Smooth muscle cell (in vitro differentiated cells): ENCODE data around the gene B3GNT3. TPM values are rescaled to one million over a fixed set of nuclear protein-coding genes. Genes with fewer than 3 reads are reported as not detected.

ENCODE experiments used
- DNase-seq: peaks from one replicate; lab custom pipeline; 2025; ENCODE audit not compliant: unreplicated experiment; lab: John Stamatoyannopoulos, UW
- H2AFZ ChIP-seq: fragments of 200-600 bp; sonication (generic); 2 replicates; pipeline ENCODE4 v1.6.0; 2016; ENCODE audit warnings: antibody characterized with exemption, low read depth, mild to moderate bottlenecking
- H3F3A ChIP-seq: fragments of 200-600 bp; sonication (generic); 2 replicates; pipeline ENCODE4 v1.6.0; 2017; ENCODE audit warnings: antibody characterized with exemption, low read depth
- H3K27ac ChIP-seq: fragments of 200-600 bp; sonication (generic); 2 replicates; pipeline ENCODE4 v1.5.1; 2016; ENCODE audit warnings: low read depth, mild to moderate bottlenecking
- H3K27me3 ChIP-seq: fragments of 200-600 bp; sonication (generic); 2 replicates; pipeline ENCODE4 v1.6.1; 2016; ENCODE audit warnings: low read depth, mild to moderate bottlenecking
- H3K36me3 ChIP-seq: fragments of 200-600 bp; sonication (generic); 2 replicates; pipeline ENCODE4 v1.5.1; 2016; ENCODE audit warnings: low read depth
- H3K4me1 ChIP-seq: fragments of 200-600 bp; sonication (generic); 2 replicates; pipeline ENCODE4 v1.5.1; 2016; ENCODE audit warnings: low read depth
- H3K4me2 ChIP-seq: fragments of 200-600 bp; sonication (generic); 2 replicates; pipeline ENCODE4 v1.6.0; 2016; ENCODE audit warnings: mild to moderate bottlenecking
- H3K4me3 ChIP-seq: fragments of 200-600 bp; sonication (generic); 2 replicates; pipeline ENCODE4 v1.5.1; 2016; ENCODE audit warnings: mild to moderate bottlenecking
- H3K79me2 ChIP-seq: fragments of 200-600 bp; sonication (generic); 2 replicates; pipeline ENCODE4 v1.6.0; 2016; ENCODE audit warnings: low read depth, mild to moderate bottlenecking
- H3K9ac ChIP-seq: fragments of 200-600 bp; sonication (generic); 2 replicates; pipeline ENCODE4 v1.6.0; 2016; ENCODE audit warnings: low read depth
- H3K9me3 ChIP-seq: fragments of 200-600 bp; sonication (generic); replicated peaks from 2 replicates; pipeline ENCODE4 v1.5.1; 2016; ENCODE audit warnings: low read depth
- H4K20me1 ChIP-seq: fragments of 200-600 bp; sonication (generic); 2 replicates; pipeline ENCODE4 v1.6.0; 2016; ENCODE audit warnings: low read depth
- WGBS: methylation state at CpG from one replicate; pipeline ENCODE4 v1.1.7; 2016; ENCODE audit warnings: low lambda C conversion rate; 5-methylcytosine and 5-hydroxymethylcytosine counted together
- polyA plus RNA-seq: library from polyadenylated mRNA; unstranded; fragments of >200 nt; fragmentation: Nextera tagmentation; extraction: Ambion mirVana; gene quantifications from 2 replicates; pipeline ENCODE4 v1.2.1, GENCODE V29; 2016
- total RNA-seq: library from RNA; depleted of rRNA; stranded (reverse); fragments of >200 nt; gene quantifications from 2 replicates; pipeline ENCODE4 v1.2.3, GENCODE V29; 2014
- TF ChIP-seq, protein P1 (sequence below): fragments of 200-600 bp; sonication (generic); IDR thresholded peaks from 2 replicates; pipeline ENCODE4 v1.5.1; 2017; ENCODE audit warnings: borderline replicate concordance, mild to moderate bottlenecking, antibody characterized with exemption; ENCODE audit not compliant: insufficient read depth, poor library complexity, severe bottlenecking

Gene B3GNT3
- total and polyA plus RNA-seq, 2 experiments from 2014 or later: 2.8 TPM; not detected in 1

DNA sequence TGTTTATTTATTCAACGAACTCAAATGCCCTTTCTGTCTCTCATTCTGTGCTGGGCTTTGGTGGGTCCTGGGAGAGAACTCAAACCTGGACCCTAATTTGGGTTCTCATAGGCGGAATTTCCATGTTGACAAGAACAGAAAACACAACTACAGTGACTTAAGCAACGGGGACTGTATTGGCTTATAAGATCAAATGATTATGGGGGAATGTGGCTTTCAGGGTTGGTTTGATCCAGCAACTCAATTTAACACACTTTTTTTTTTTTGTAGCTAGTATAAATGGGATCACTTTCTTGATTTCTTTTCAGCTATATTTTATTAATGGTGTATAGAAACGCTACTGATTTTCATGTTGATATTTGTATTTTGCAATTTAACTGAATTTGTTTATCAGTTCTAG lies 33.8 kb upstream of the B3GNT3 start:
- WGBS: 92% methylated on average over 4 of the region's 4 CpGs
- no peak overlapping the region for H3K27ac ChIP-seq
- no peaks in the 10 kb centered on the region for H3K36me3 ChIP-seq
- no peak for DNase-seq
- no peaks in the 10 kb centered on the region for H3K79me2 ChIP-seq
- H3K4me3 ChIP-seq: no peak overlapping the region
- H3K4me1 ChIP-seq: no peaks in the 10 kb centered on the region
- no peaks in the 10 kb centered on the region for H3F3A ChIP-seq
- TF ChIP-seq, protein P1, sequence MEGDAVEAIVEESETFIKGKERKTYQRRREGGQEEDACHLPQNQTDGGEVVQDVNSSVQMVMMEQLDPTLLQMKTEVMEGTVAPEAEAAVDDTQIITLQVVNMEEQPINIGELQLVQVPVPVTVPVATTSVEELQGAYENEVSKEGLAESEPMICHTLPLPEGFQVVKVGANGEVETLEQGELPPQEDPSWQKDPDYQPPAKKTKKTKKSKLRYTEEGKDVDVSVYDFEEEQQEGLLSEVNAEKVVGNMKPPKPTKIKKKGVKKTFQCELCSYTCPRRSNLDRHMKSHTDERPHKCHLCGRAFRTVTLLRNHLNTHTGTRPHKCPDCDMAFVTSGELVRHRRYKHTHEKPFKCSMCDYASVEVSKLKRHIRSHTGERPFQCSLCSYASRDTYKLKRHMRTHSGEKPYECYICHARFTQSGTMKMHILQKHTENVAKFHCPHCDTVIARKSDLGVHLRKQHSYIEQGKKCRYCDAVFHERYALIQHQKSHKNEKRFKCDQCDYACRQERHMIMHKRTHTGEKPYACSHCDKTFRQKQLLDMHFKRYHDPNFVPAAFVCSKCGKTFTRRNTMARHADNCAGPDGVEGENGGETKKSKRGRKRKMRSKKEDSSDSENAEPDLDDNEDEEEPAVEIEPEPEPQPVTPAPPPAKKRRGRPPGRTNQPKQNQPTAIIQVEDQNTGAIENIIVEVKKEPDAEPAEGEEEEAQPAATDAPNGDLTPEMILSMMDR: no peak
- H3K4me2 ChIP-seq: no peak overlapping the region
- no peak overlapping the region for H3K9ac ChIP-seq
- no peaks in the 10 kb centered on the region for H3K9me3 ChIP-seq
- no peaks in the 10 kb centered on the region for H3K27me3 ChIP-seq
- H4K20me1 ChIP-seq: no peaks in the 10 kb centered on the region
- H2AFZ ChIP-seq: no peak overlapping the region

DNA sequence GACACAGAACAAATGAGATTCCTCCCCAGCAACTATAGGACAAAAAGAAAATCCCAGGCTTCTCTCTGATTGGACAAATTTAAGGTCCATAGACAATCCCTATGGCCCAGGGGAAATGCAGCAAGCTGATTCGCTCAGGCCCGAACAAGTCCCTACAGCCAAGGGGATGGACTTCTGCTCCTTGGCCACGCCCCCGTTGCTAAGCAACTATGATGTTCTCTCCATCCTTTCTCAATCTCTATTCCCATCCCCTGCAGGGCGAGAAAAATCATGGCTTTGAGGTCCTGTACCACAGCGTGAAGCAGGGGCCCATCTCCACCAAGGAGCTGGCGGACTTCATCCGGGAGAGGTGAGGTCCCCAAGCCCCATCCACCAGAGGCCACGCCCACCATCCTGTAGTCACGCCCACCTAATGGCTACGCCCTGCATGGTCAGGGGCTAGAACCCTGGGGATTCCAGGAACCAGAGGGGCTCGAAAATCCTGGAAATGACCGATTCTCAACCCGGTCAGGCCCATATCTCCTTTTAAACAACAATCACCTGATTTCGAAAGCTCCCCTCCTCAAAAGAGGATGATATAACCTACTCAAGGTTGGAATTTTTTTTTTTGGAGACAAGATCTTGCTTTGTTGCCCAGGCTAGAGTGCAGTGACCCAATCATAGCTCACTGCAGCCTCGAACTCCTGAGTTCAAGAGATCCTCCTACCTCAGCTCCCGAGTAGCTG lies 32.3 kb upstream of the B3GNT3 start:
- peaks cover 2% of the 10 kb centered on the region for H3F3A ChIP-seq
- H3K4me1 ChIP-seq: no peaks in the 10 kb centered on the region
- no peak overlapping the region for H2AFZ ChIP-seq
- H3K9ac ChIP-seq: no peak overlapping the region
- H3K9me3 ChIP-seq: no peaks in the 10 kb centered on the region
- DNase-seq: no peak
- no peak overlapping the region for H3K27ac ChIP-seq
- 63% methylated on average over 17 of the region's 17 CpGs for WGBS
- no peak overlapping the region for H3K4me3 ChIP-seq
- H3K36me3 ChIP-seq: no peaks in the 10 kb centered on the region
- no peaks in the 10 kb centered on the region for H3K27me3 ChIP-seq
- H3K79me2 ChIP-seq: no peaks in the 10 kb centered on the region
- TF ChIP-seq, protein P1: no peak
- H3K4me2 ChIP-seq: no peak overlapping the region
- no peaks in the 10 kb centered on the region for H4K20me1 ChIP-seq

DNA sequence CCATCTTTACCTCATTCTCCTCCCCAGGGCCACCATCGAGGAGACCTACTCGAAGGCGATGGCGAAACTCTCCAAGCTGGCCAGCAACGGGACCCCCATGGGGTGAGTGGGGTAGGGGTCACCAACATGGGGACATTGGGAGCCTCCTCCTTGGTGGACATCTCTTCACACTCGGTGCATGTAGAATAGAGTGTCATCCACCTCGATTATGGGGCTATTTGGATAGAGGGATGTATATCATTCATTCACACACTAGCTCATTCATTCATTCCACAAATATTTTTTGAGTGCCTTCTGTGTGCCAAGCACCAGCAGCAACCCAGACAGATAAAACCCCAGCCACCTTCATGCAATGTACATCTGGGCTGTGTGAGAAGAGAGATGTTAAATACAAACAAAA lies 30.6 kb upstream of the B3GNT3 start:
- Histone ChIP-seq H2AFZ (no peak overlapping the region), H3F3A (peaks cover 3% of the 10 kb centered on the region), H3K4me3 (no peak overlapping the region), H3K27ac (no peak overlapping the region), H3K36me3 (no peaks in the 10 kb centered on the region), H4K20me1 (no peaks in the 10 kb centered on the region), H3K4me2 (no peak overlapping the region), H3K9me3 (no peaks in the 10 kb centered on the region), H3K4me1 (no peaks in the 10 kb centered on the region), H3K79me2 (no peaks in the 10 kb centered on the region), H3K9ac (no peak overlapping the region), H3K27me3 (no peaks in the 10 kb centered on the region)
- 93% methylated on average over 7 of the region's 7 CpGs for WGBS
- no peak for DNase-seq
- TF ChIP-seq, protein P1: no peak

DNA sequence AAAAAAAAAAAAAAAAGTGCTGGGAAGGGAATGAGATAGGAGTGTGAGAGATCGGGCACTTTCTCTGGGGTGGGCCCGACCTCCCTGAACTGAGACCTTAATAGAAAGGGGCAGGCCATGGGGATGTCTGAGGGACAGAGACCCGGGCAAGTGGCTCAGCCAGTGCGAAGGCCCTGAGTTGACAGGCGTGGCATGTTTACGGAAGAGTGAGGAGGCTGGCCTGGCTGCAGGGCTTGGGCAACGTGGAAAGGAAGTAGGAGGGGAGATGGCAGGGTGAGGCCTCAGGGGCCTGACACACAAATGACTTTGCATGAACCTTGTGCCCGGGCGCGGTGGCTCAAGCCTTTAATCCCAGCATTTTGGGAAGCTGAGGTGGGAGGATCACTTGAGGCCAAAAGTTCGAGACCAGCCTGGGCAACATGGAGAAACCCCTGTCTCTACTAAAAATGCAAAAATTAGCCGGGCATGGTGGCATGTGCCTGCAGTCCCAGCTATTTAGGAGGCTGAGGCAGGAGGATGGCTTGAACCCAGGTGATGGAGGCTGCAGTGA lies 29.8 kb upstream of the B3GNT3 start:
- TF ChIP-seq, protein P1: no peak
- H3F3A ChIP-seq: peaks cover 3% of the 10 kb centered on the region
- H3K79me2 ChIP-seq: no peaks in the 10 kb centered on the region
- no peaks in the 10 kb centered on the region for H3K36me3 ChIP-seq
- H3K27me3 ChIP-seq: no peaks in the 10 kb centered on the region
- no peak overlapping the region for H2AFZ ChIP-seq
- H3K9ac ChIP-seq: no peak overlapping the region
- H3K27ac ChIP-seq: no peak overlapping the region
- no peaks in the 10 kb centered on the region for H4K20me1 ChIP-seq
- DNase-seq: no peak
- WGBS: 72% methylated on average over 12 of the region's 12 CpGs
- no peak overlapping the region for H3K4me3 ChIP-seq
- H3K4me2 ChIP-seq: no peak overlapping the region
- no peaks in the 10 kb centered on the region for H3K4me1 ChIP-seq
- H3K9me3 ChIP-seq: no peaks in the 10 kb centered on the region
